HG03159 (cell line): Measurements from ENCODE around the gene SCN11A.
A peak's percentile ranks its signal among the peaks of the same experiment; 100 is the strongest.

Experiments
- ATAC-seq: cut with Tn5 transposase; IDR thresholded peaks from one replicate; pipeline ENCODE4 v1.9.1; 2021; ENCODE audit warnings: mild to moderate bottlenecking, moderate library complexity; ENCODE audit not compliant: unreplicated experiment

SCN11A gene

GRCh38 chr3:39051649-39052561, at the start of gene SCN11A, which contains the start of gene WDR48:
SCN11A (minus strand) TSS chr3:39051944; CDS start chr3:38950362, 101,582 bp downstream.
WDR48 (plus strand) TSS chr3:39052016; CDS start chr3:39052026, 10 bp downstream.
- peak; percentile 98 for ATAC-seq

GRCh38 chr3:39101022-39101689, 49.4 kb upstream of the SCN11A start:
- no peak for ATAC-seq

GRCh38 chr3:39100500-39100886, 48.7 kb upstream of the SCN11A start:
- no peak for ATAC-seq

GRCh38 chr3:39099738-39100499, 48.2 kb upstream of the SCN11A start:
- ATAC-seq, result no peak

- no peak for ATAC-seq
These were observed 47.5 kb upstream of the SCN11A start for GRCh38 chr3:39099242-39099641.

- no peak for ATAC-seq
These were observed 46.8 kb upstream of the SCN11A start for GRCh38 chr3:39098473-39099000.

- ATAC-seq, result no peak
These were observed 46.1 kb upstream of the SCN11A start for GRCh38 chr3:39097716-39098472.

GRCh38 chr3:39096775-39097174, 45.0 kb upstream of the SCN11A start:
- ATAC-seq, result no peak

GRCh38 chr3:39095778-39096177, 44.0 kb upstream of the SCN11A start:
- no peak for ATAC-seq

- no peak for ATAC-seq
These were observed 43.3 kb upstream of the SCN11A start for GRCh38 chr3:39094851-39095677.

GRCh38 chr3:39090922-39091321, 39.2 kb upstream of the SCN11A start:
- no peak for ATAC-seq

- ATAC-seq, result no peak
These were observed 37.1 kb upstream of the SCN11A start for GRCh38 chr3:39088889-39089288.

GRCh38 chr3:39088456-39088855, 36.7 kb upstream of the SCN11A start:
- ATAC-seq, result no peak

GRCh38 chr3:39086144-39086543, 34.4 kb upstream of the SCN11A start:
- peak; percentile 89 for ATAC-seq

- ATAC-seq, result no peak
These were observed 31.0 kb upstream of the SCN11A start for GRCh38 chr3:39082666-39083313.

- no peak for ATAC-seq
These were observed 28.3 kb upstream of the SCN11A start for GRCh38 chr3:39080026-39080425.

GRCh38 chr3:39079530-39079929, 27.8 kb upstream of the SCN11A start:
- no peak for ATAC-seq

GRCh38 chr3:39075910-39076309, 24.2 kb upstream of the SCN11A start:
- ATAC-seq, result no peak

- no peak for ATAC-seq
These were observed 16.8 kb upstream of the SCN11A start for GRCh38 chr3:39068556-39068955.
